Frontal cortex (tissue), 4 donors: Measurements from ENCODE around the gene PYY. TPM values are rescaled to one million over a fixed set of nuclear protein-coding genes. Genes with fewer than 3 reads are reported as not detected.
A peak's percentile ranks its signal among the peaks of the same experiment; 100 is the strongest.
"Not testable (repeated sequence)": the region's sequence is repeated elsewhere in the genome, so short reads cannot be mapped to it uniquely, and the experiment has no call there.

Experiments used
- DNase-seq, 2 donors: peaks; one replicate each; pipeline ENCODE4 v3.0.0; 2012; ENCODE audit warnings: low spot score in 2 of 2
- FAIRE-seq: peaks from 2 replicates; lab custom pipeline; 2012; peaks lifted over from hg19 to GRCh38; lab: Jason Lieb, UNC
- total RNA-seq: library from RNA; depleted of rRNA; stranded (reverse); fragments of >200 nt; gene quantifications from one replicate; pipeline ENCODE4 v1.2.3, GENCODE V29; 2014
- donor health status: control.
- donor health status: control.
- donor health status: control.

Gene PYY
- total RNA-seq, 1 donor from 2014 or later, result not detected

DNA sequence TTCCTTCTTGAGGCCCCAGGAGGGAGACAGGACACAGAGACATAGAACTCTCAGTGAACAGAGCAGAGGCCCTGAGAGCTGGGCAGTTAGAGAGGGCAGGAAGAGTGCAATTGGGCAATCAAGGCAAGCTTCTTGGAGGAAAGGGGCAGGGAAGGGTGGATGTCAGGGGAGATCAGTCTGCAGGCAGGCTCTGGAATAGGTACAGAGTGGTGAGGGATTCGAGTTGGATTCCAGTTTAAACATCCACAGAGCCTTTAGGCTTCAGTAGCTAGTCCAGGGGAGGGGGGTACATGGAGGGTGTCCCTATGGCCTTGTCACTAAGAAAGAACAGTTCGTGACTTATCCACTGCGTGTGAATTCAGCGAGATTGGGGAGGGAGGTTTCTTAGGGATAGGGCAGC is 2.0 kb downstream of the PYY start:
- DNase-seq (no peak), FAIRE-seq (no peak)

DNA sequence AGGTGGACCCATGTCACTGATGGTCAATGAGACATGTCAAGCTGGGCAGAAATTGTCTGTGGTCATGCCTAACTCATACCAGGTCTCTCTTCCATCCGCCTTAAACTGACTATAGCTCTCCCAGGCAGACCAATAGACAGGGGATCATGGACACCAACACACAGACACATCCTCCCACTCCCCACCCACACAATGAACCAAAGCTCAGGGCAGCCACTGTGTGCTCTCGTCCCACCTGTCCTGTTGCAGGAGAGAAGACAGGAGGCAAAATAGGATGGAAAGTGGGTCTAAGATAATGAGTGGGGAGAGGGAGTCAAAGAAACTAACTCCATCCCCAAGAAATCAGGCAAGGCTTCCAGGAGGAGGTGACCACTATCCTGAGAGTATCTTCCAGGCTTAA is 3.2 kb downstream of the PYY start:
- FAIRE-seq (no peak), DNase-seq (no peak)

GRCh38 chr17:43949781-43950180 is 4.0 kb downstream of the PYY start:
- DNase-seq (no peak), FAIRE-seq (no peak)

DNA sequence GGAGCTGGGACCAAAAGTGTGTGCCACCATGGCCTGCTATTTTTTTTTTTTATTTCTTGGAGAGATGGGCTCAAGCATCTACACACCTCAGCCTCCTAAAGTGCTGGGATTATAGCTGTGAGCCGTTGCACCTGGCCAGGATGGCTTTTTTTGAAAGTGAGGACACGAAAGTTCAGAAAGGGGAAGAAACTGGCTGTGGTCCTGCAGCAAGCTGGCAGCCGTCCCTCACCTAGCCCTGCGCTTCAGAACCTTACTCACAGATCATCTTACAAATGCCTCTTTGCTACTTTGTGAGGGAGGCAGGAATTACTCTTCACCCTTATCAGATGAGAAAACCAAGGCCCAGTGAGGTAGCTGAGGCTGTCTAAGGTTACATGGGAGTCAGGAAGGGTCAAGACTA is 7.0 kb downstream of the PYY start:
- FAIRE-seq (no peak), DNase-seq (no peak)

GRCh38 chr17:43945074-43945829 is 8.5 kb downstream of the PYY start:
- FAIRE-seq (no peak), DNase-seq (no peak)

DNA sequence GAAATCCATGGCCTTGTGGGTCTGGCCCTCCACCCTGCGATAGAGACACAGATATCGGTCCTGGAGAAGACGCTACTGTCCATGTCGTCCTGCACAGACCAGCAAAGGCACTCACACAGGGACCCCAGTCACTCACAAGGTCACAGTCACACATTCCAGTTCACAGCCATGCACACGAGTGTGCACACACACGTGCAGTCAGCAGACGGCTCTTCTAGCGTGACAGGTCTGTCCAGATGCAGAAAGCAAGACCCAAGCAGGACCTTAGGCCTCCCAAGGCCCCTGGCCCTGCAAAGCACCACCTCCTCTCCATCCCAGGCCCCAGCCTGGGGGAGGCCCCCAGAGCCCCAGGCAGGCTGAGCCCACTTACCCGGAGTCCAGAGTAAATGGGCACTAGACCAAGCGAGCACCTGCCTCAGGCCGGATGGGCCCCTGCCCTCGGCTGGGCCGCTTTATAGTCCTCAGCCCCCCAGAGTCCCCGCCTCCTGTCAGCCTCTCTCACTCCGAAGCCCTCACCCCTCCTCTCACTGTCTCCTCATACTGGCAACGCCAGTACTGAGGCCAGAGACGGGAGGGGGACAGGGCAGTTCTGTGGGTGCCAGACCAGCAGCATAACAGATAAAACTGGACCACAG is 11.6 kb downstream of the PYY start, which contains the start of gene PPY:
Gene PPY, minus strand, starts transcription at position 426 of the 635 bp plus-strand sequence. CDS start 822 bp downstream, outside the sequence.
- FAIRE-seq, result no peak

DNA sequence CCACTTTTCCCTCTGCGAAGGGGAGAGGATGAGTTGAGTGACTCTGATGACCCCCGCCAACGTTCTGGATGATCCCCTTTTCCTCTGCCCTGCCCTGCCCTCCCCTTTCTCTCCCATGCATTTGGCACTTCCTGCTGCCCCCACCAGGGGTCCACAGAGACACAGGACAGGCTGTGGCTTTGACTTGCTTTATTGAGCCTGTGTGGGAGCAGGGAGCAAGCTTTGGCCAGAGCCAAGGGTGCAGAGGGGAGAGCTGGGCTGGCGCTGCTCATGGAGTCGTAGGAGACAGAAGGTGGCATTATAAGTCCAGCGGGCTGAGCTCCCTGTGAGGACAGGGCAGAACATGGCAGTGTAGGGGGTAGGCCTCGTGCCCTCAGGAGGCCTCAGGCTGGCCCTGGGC is 13.1 kb downstream of the PYY start:
- DNase-seq (no peak), FAIRE-seq (no peak)

More for the DNA sequence above, 11.6 kb downstream of the PYY start, which contains the start of gene PPY:
- no peak for DNase-seq

- FAIRE-seq (no peak), DNase-seq (no peak)
Observed at GRCh38 chr17:43939886-43940285, 13.9 kb downstream of the PYY start.

- DNase-seq, FAIRE-seq: not testable (repeated sequence)
Observed at GRCh38 chr17:43939452-43939851, 14.3 kb downstream of the PYY start.

DNA sequence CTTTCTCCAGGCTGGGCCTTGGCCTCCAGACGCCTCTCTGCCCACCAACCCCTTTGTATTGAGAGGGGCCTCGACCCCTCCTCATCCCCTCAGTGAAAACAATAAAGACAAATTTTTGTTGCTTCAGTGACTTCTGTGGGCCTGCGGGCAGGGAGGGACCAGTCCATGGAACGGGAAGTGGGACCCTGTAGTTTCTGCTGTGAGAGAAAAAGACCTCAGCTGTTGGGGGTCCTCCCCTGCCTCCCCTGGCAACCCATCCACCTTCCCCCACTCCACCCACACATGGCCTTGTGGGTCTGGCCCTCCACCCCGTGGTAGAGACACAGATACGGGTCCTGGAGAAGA is 14.9 kb downstream of the PYY start:
- FAIRE-seq (no peak), DNase-seq (no peak)

GRCh38 chr17:43936434-43936833 is 17.3 kb downstream of the PYY start:
- FAIRE-seq (no peak), DNase-seq (no peak)

DNA sequence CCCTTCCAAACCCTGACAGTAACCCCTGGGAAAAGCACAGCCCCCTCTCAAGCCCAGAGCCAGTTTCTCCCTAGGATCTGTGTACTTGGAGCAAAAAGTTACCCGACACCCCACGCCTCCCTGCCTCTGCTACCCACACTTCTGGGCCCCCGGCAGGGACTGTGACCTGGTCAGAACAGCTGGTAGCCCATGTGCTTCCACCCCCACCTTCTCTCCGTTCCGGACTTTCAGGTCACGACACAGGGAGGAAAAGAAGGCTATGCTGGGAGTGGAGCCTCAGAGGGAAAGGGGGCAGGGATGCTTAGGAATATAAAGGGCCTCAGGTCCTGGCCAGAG is 17.8 kb downstream of the PYY start:
- FAIRE-seq, result no peak
- DNase-seq, result no peak

DNA sequence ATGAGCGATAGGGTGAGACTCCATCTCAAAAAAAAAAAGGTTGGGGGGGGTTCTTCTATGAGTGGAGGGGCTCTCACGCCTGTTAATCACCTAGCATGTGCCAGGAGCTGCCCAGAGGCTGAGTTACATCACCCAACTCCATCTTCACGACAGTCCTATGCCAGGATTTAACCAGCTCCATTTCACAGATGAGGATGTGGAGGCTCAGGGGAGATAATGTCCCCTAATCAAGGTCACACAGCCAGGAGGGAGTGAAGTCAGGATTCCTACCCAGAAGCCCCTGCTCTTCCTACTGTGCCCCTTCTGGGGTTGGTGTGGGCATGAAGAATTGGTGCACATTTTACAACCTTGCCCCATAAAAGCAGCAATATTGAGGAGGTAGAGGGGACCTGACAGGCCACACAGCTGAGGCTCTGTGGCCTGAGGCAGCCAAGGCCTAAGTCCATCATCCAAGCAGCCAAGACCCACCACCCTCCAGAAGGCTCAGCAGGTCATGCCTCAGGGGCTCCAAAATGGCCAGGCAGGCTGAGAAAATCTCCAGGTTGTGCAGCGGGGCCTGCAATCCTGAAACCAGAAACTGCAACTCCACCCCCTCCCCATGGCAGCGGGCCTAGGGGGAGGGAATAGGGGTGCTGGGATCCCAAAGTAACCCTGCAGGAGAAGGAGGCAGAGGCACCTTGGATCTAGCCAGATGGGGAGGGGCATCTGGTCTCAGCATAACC is 18.4 kb downstream of the PYY start:
- no peak for DNase-seq
- FAIRE-seq, result no peak

GRCh38 chr17:43932923-43933322 is 20.8 kb downstream of the PYY start:
- DNase-seq (no peak), FAIRE-seq (no peak)

GRCh38 chr17:43932357-43932756 is 21.4 kb downstream of the PYY start:
- no peak for DNase-seq
- FAIRE-seq, result no peak

DNA sequence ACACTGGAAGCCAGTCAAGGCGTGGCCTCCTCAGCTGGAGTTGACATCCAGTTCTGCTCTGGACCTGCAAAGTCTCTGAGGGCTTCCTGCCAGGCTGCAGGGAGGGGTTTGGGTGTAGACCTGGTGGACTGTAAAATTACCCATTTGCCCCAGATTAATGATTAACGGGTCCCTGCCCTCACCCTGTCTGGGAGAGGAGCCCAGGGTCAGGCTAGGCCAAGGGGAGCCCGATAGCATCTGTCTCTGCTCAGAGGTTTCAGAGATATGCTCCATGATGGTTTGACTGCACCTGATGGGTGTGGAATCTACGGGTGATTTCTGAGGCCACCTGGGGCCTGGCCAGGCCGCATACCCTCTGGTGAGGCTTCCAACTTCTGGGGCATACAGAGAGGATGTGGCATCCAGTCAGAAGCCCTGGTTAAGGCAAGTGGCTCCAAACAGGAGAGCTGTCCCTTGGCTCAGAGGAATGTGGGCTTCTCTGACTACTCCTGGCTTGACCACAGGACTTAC is 22.6 kb downstream of the PYY start:
- no peak for DNase-seq
- FAIRE-seq, result no peak

DNA sequence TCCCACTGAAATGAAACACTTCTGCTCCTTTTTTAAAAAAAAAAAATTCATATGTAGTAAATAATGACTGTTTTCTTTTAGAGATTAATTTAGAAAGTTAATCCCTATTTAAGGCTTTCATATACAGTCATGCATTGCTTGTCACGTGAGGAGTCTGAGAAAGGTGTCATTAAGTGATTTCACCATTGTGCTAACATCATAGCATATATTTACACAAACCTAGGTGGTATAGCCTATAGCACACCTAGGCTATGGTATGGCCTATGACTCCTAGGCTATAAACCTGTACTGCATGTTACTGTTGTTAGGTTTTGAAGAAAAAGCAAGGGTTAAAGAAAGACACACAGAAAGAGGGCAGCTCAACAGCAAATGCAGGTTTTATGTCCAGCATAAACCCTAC is 25.1 kb downstream of the PYY start:
- no peak for DNase-seq
- no peak for FAIRE-seq

- not testable (repeated sequence) for DNase-seq, FAIRE-seq
Observed at GRCh38 chr17:43927929-43928328, 25.8 kb downstream of the PYY start.

- FAIRE-seq (no peak), DNase-seq (peak in 1 of 2 donors; percentile 36)
Observed at GRCh38 chr17:43927060-43927864, 26.5 kb downstream of the PYY start.

GRCh38 chr17:43924558-43924957 is 29.2 kb downstream of the PYY start:
- no peak for DNase-seq
- no peak for FAIRE-seq
